HepG2 (cell line): ENCODE data around the gene EBP. TPM values are rescaled to one million over a fixed set of nuclear protein-coding genes. Genes with fewer than 3 reads are reported as not detected.
A peak's percentile ranks its signal among the peaks of the same experiment; 100 is the strongest.

Experiments
- ARID2 ChIP-seq: sonication (generic); formaldehyde crosslinking; IDR thresholded peaks from 2 replicates; pipeline ENCODE4 v1.8.1; 2022; ENCODE audit warnings: mild to moderate bottlenecking, missing genetic modification reagents, borderline replicate concordance
- CREB3 ChIP-seq: sonication (generic); formaldehyde crosslinking; IDR thresholded peaks from 2 replicates; pipeline ENCODE4 v1.5.0; 2020; ENCODE audit warnings: missing genetic modification reagents
- JUND ChIP-seq: sonication (generic); formaldehyde crosslinking; IDR thresholded peaks from 2 replicates; pipeline ENCODE4 v1.8.0; 2022; ENCODE audit warnings: mild to moderate bottlenecking, missing genetic modification reagents
- KDM5A ChIP-seq: fragments of 200-600 bp; sonication (generic); IDR thresholded peaks from 2 replicates; pipeline ENCODE4 v1.7.0; 2018; ENCODE audit warnings: antibody characterized with exemption, mild to moderate bottlenecking, low read length, borderline replicate concordance
- MED8 ChIP-seq: sonication (generic); formaldehyde crosslinking; IDR thresholded peaks from 2 replicates; pipeline ENCODE4 v1.8.1; 2023; ENCODE audit warnings: mild to moderate bottlenecking, missing genetic modification reagents; ENCODE audit not compliant: insufficient replicate concordance
- MIER2 ChIP-seq: IDR thresholded peaks from 2 replicates; pipeline ENCODE4 v1.6.1; 2016; ENCODE audit warnings: missing biosample characterization, missing genetic modification reagents
- NBN ChIP-seq: fragments of 450-650 bp; conservative IDR thresholded peaks from 2 replicates; pipeline ENCODE4 v1.6.1; 2017
- POLR2AphosphoS5 ChIP-seq: IDR thresholded peaks from 2 replicates; pipeline ENCODE4 v1.6.1; 2012; ENCODE audit warnings: low read depth, low read length
- SIN3A ChIP-seq: IDR thresholded peaks from 2 replicates; pipeline ENCODE4 v1.6.1; 2011; ENCODE audit warnings: low read depth, mild to moderate bottlenecking, control low read depth, low read length, borderline replicate concordance
- SMAD9 ChIP-seq: sonication (generic); formaldehyde crosslinking; IDR thresholded peaks from 2 replicates; pipeline ENCODE4 v1.5.1; 2020; ENCODE audit warnings: mild to moderate bottlenecking, missing genetic modification reagents
- SRSF1 ChIP-seq: fragments of 200-400 bp; formaldehyde crosslinking; optimal IDR thresholded peaks from 2 replicates; pipeline ENCODE3; 2017; ENCODE audit warnings: mild to moderate bottlenecking, low read depth, low read length, moderate library complexity
- TAF1 ChIP-seq: sonication (generic); formaldehyde crosslinking; IDR thresholded peaks from 2 replicates; pipeline ENCODE4 v1.4.0; 2020; ENCODE audit warnings: missing genetic modification reagents
- TCF7L2 ChIP-seq: IDR thresholded peaks from 2 replicates; pipeline ENCODE4 v1.6.1; 2011; ENCODE audit warnings: mild to moderate bottlenecking, low read depth, low read length, moderate library complexity
- TMF1 ChIP-seq: sonication (generic); formaldehyde crosslinking; IDR thresholded peaks from 2 replicates; pipeline ENCODE4 v1.8.1; 2022; ENCODE audit warnings: low read depth, missing genetic modification reagents
- TP53 ChIP-seq: sonication (generic); formaldehyde crosslinking; conservative IDR thresholded peaks from 2 replicates; pipeline ENCODE4 v1.4.0; 2020; ENCODE audit warnings: missing genetic modification reagents
- ZFP82 ChIP-seq: sonication (generic); formaldehyde crosslinking; IDR thresholded peaks from 2 replicates; pipeline ENCODE4 v1.5.1; 2020; ENCODE audit warnings: mild to moderate bottlenecking, missing genetic modification reagents, borderline replicate concordance
- ZIK1 ChIP-seq: sonication (generic); formaldehyde crosslinking; IDR thresholded peaks from 2 replicates; pipeline ENCODE4 v1.5.0; 2020; ENCODE audit warnings: mild to moderate bottlenecking, low read depth, missing genetic modification reagents, borderline replicate concordance
- ZNF12 ChIP-seq: sonication (generic); formaldehyde crosslinking; IDR thresholded peaks from 2 replicates; pipeline ENCODE4 v1.5.0; 2020; ENCODE audit warnings: missing genetic modification reagents
- ZNF224 ChIP-seq: sonication (generic); formaldehyde crosslinking; IDR thresholded peaks from 2 replicates; pipeline ENCODE4 v1.5.0; 2020; ENCODE audit warnings: mild to moderate bottlenecking, missing genetic modification reagents
- ZNF687 ChIP-seq: sonication (generic); formaldehyde crosslinking; IDR thresholded peaks from 2 replicates; pipeline ENCODE4 v1.5.1; 2020; ENCODE audit warnings: mild to moderate bottlenecking, missing genetic modification reagents, moderate library complexity
- ZNF770 ChIP-seq: sonication (generic); formaldehyde crosslinking; IDR thresholded peaks from 2 replicates; pipeline ENCODE4 v1.5.0; 2020; ENCODE audit warnings: mild to moderate bottlenecking, missing genetic modification reagents
- ZNF850 ChIP-seq: sonication (generic); formaldehyde crosslinking; conservative IDR thresholded peaks from 2 replicates; pipeline ENCODE4 v1.9.0; 2021; ENCODE audit warnings: mild to moderate bottlenecking, missing genetic modification reagents
- polyA plus RNA-seq, 8 experiments: library from polyadenylated mRNA; depleted of rRNA in 3 of 8; stranded (reverse) in 7 of 8; unstranded in 1 of 8; fragments of >200 nt; fragmentation: Illumina TruSeq in 4 of 8; extraction: Trizol in 4 of 8; gene quantifications; 2 replicates each; pipeline versions ENCODE4 v1.2.1 to v1.2.3, GENCODE V29; 2011 to 2016; ENCODE audit warnings: low read depth in 4 of 8, missing spikeins in 1 of 8, mixed read lengths in 1 of 8; ENCODE audit not compliant: insufficient read depth in 1 of 8
- total RNA-seq, 5 experiments: library from RNA; depleted of rRNA; stranded (reverse); fragments of >200 nt; fragmentation: Illumina TruSeq; extraction: Trizol; gene quantifications; 2 replicates each; pipeline ENCODE4 v1.2.3, GENCODE V29; 2016; ENCODE audit warnings: low read depth in 1 of 5

The EBP gene
- total and polyA plus RNA-seq, 2 of the 13 experiments (the other 11 are each of a cell fraction or from before 2014, with no cell fraction given): 106 to 260 TPM

GRCh38 chrX:48521353-48522243 is at the start of gene EBP (continued):
- TF ChIP-seq CREB3 (CRISPR knock-in tag): no peak
- no peak for TF ChIP-seq SRSF1
- peak; percentile 70 for TF ChIP-seq ZNF687 (CRISPR knock-in tag)
- 0 out of 2 replicates have a peak, but pooled peaks have one; percentile 26 for TF ChIP-seq ARID2
- TF ChIP-seq JUND (CRISPR knock-in tag): no peak
- no peak for TF ChIP-seq NBN
- no peak for TF ChIP-seq ZIK1 (CRISPR knock-in tag)
- peak; percentile 55; the same call in 1 of the 2 replicates for TF ChIP-seq TAF1 (CRISPR knock-in tag)
- peak; percentile 55; the same call in 1 of the 2 replicates for TF ChIP-seq TMF1 (CRISPR knock-in tag)
- TF ChIP-seq ZNF850 (CRISPR knock-in tag): no peak
- TF ChIP-seq POLR2AphosphoS5: peak; percentile 48
- no peak for TF ChIP-seq ZNF12 (CRISPR knock-in tag)
- no peak for TF ChIP-seq SMAD9
- TF ChIP-seq ZFP82 (CRISPR knock-in tag): no peak
- no peak for TF ChIP-seq KDM5A
- no peak for TF ChIP-seq MED8 (CRISPR knock-in tag)
- TF ChIP-seq ZNF770: no peak
- no peak for TF ChIP-seq TCF7L2
- TF ChIP-seq TP53 (CRISPR knock-in tag): no peak
- peak; percentile 73; the same call in 1 of the 2 replicates for TF ChIP-seq SIN3A
- TF ChIP-seq ZNF224: no peak
- no peak for TF ChIP-seq MIER2 (CRISPR knock-in tag)
